ENCODE data around the gene KYNU.
"Not testable (repeated sequence)": the region's sequence is repeated elsewhere in the genome, so short reads cannot be mapped to it uniquely, and the experiment has no call there.

Gene KYNU

GRCh38 chr2:142879151-142879550 lies 1.7 kb downstream of the KYNU start:
- Histone ChIP-seq H3K36me3 (ENCODE audit: control insufficient read depth in 2 of 2, insufficient read depth in 2 of 2, low read length in 2 of 2) (no peaks in the 10 kb centered on the region), H3K9me3 (ENCODE audit: control insufficient read depth in 2 of 2, low read length in 2 of 2) (no peaks in the 10 kb centered on the region), H3K9ac (ENCODE audit: low read depth in 1 of 2, low read length in 2 of 2) (no peak overlapping the region), H3K27me3 (ENCODE audit: control insufficient read depth in 2 of 2, insufficient read depth in 2 of 2, low read length in 2 of 2) (no peaks in the 10 kb centered on the region), H3K4me1 (ENCODE audit: control insufficient read depth in 2 of 2, insufficient read depth in 2 of 2, low read length in 2 of 2) (peaks cover 0 to 2% of the 10 kb centered on the region in 2 donors), H3K27ac (ENCODE audit: low read depth in 2 of 2, low read length in 2 of 2) (no peak overlapping the region), H3K4me3 (ENCODE audit: low read length in 2 of 2) (peak overlapping the region in 1 of 2 donors; percentile 20)

GRCh38 chr2:142880279-142880678 lies 2.8 kb downstream of the KYNU start:
- H3K27ac ChIP-seq (ENCODE audit: low read depth in 2 of 2, low read length in 2 of 2) = no peak overlapping the region
- no peak overlapping the region for H3K4me3 ChIP-seq (ENCODE audit: low read length in 2 of 2)
- H3K27me3 ChIP-seq (ENCODE audit: control insufficient read depth in 2 of 2, insufficient read depth in 2 of 2, low read length in 2 of 2) = no peaks in the 10 kb centered on the region
- H3K36me3 ChIP-seq (ENCODE audit: control insufficient read depth in 2 of 2, insufficient read depth in 2 of 2, low read length in 2 of 2) = no peaks in the 10 kb centered on the region
- no peak overlapping the region for H3K9ac ChIP-seq (ENCODE audit: low read depth in 1 of 2, low read length in 2 of 2)
- H3K4me1 ChIP-seq (ENCODE audit: control insufficient read depth in 2 of 2, insufficient read depth in 2 of 2, low read length in 2 of 2) = no peaks in the 10 kb centered on the region
- H3K9me3 ChIP-seq (ENCODE audit: control insufficient read depth in 2 of 2, low read length in 2 of 2) = no peaks in the 10 kb centered on the region

- Histone ChIP-seq H3K36me3 (ENCODE audit: control insufficient read depth in 2 of 2, insufficient read depth in 2 of 2, low read length in 2 of 2) (no peaks in the 10 kb centered on the region), H3K4me3 (ENCODE audit: low read length in 2 of 2) (no peak overlapping the region), H3K4me1 (ENCODE audit: control insufficient read depth in 2 of 2, insufficient read depth in 2 of 2, low read length in 2 of 2) (no peaks in the 10 kb centered on the region), H3K27ac (ENCODE audit: low read depth in 2 of 2, low read length in 2 of 2) (no peak overlapping the region), H3K9me3 (ENCODE audit: control insufficient read depth in 2 of 2, low read length in 2 of 2) (no peaks in the 10 kb centered on the region), H3K27me3 (ENCODE audit: control insufficient read depth in 2 of 2, insufficient read depth in 2 of 2, low read length in 2 of 2) (no peaks in the 10 kb centered on the region), H3K9ac (ENCODE audit: low read depth in 1 of 2, low read length in 2 of 2) (no peak overlapping the region)
These were observed 4.2 kb downstream of the KYNU start for GRCh38 chr2:142881619-142882018.

GRCh38 chr2:142882500-142882899 lies 5.0 kb downstream of the KYNU start:
- not testable (repeated sequence) for H3K9ac ChIP-seq (ENCODE audit: low read depth in 1 of 2, low read length in 2 of 2); H3K9me3 ChIP-seq (ENCODE audit: control insufficient read depth in 2 of 2, low read length in 2 of 2); H3K36me3 ChIP-seq (ENCODE audit: control insufficient read depth in 2 of 2, insufficient read depth in 2 of 2, low read length in 2 of 2); H3K27me3 ChIP-seq (ENCODE audit: control insufficient read depth in 2 of 2, insufficient read depth in 2 of 2, low read length in 2 of 2); H3K4me3 ChIP-seq (ENCODE audit: low read length in 2 of 2); H3K4me1 ChIP-seq (ENCODE audit: control insufficient read depth in 2 of 2, insufficient read depth in 2 of 2, low read length in 2 of 2); H3K27ac ChIP-seq (ENCODE audit: low read depth in 2 of 2, low read length in 2 of 2)

- Histone ChIP-seq H3K27ac (ENCODE audit: low read depth in 2 of 2, low read length in 2 of 2) (no peak overlapping the region), H3K27me3 (ENCODE audit: control insufficient read depth in 2 of 2, insufficient read depth in 2 of 2, low read length in 2 of 2) (no peaks in the 10 kb centered on the region), H3K9ac (ENCODE audit: low read depth in 1 of 2, low read length in 2 of 2) (no peak overlapping the region), H3K4me1 (ENCODE audit: control insufficient read depth in 2 of 2, insufficient read depth in 2 of 2, low read length in 2 of 2) (no peaks in the 10 kb centered on the region), H3K9me3 (ENCODE audit: control insufficient read depth in 2 of 2, low read length in 2 of 2) (no peaks in the 10 kb centered on the region), H3K4me3 (ENCODE audit: low read length in 2 of 2) (no peak overlapping the region), H3K36me3 (ENCODE audit: control insufficient read depth in 2 of 2, insufficient read depth in 2 of 2, low read length in 2 of 2) (no peaks in the 10 kb centered on the region)
These were observed 6.1 kb downstream of the KYNU start for GRCh38 chr2:142883526-142883925.

- Histone ChIP-seq H3K9ac (ENCODE audit: low read depth in 1 of 2, low read length in 2 of 2) (no peak overlapping the region), H3K27ac (ENCODE audit: low read depth in 2 of 2, low read length in 2 of 2) (no peak overlapping the region), H3K27me3 (ENCODE audit: control insufficient read depth in 2 of 2, insufficient read depth in 2 of 2, low read length in 2 of 2) (no peaks in the 10 kb centered on the region), H3K4me1 (ENCODE audit: control insufficient read depth in 2 of 2, insufficient read depth in 2 of 2, low read length in 2 of 2) (no peaks in the 10 kb centered on the region), H3K9me3 (ENCODE audit: control insufficient read depth in 2 of 2, low read length in 2 of 2) (no peaks in the 10 kb centered on the region), H3K36me3 (ENCODE audit: control insufficient read depth in 2 of 2, insufficient read depth in 2 of 2, low read length in 2 of 2) (no peaks in the 10 kb centered on the region), H3K4me3 (ENCODE audit: low read length in 2 of 2) (no peak overlapping the region)
These were observed 8.1 kb downstream of the KYNU start for GRCh38 chr2:142885543-142885942.

- H3K4me3 ChIP-seq (ENCODE audit: low read length in 2 of 2) = no peak overlapping the region
- no peaks in the 10 kb centered on the region for H3K36me3 ChIP-seq (ENCODE audit: control insufficient read depth in 2 of 2, insufficient read depth in 2 of 2, low read length in 2 of 2)
- H3K4me1 ChIP-seq (ENCODE audit: control insufficient read depth in 2 of 2, insufficient read depth in 2 of 2, low read length in 2 of 2) = no peaks in the 10 kb centered on the region
- no peaks in the 10 kb centered on the region for H3K9me3 ChIP-seq (ENCODE audit: control insufficient read depth in 2 of 2, low read length in 2 of 2)
- H3K27ac ChIP-seq (ENCODE audit: low read depth in 2 of 2, low read length in 2 of 2) = no peak overlapping the region
- no peaks in the 10 kb centered on the region for H3K27me3 ChIP-seq (ENCODE audit: control insufficient read depth in 2 of 2, insufficient read depth in 2 of 2, low read length in 2 of 2)
- H3K9ac ChIP-seq (ENCODE audit: low read depth in 1 of 2, low read length in 2 of 2) = no peak overlapping the region
These were observed 15.3 kb downstream of the KYNU start for GRCh38 chr2:142892715-142893114.

- Histone ChIP-seq H3K9me3 (ENCODE audit: control insufficient read depth in 2 of 2, low read length in 2 of 2) (no peaks in the 10 kb centered on the region), H3K36me3 (ENCODE audit: control insufficient read depth in 2 of 2, insufficient read depth in 2 of 2, low read length in 2 of 2) (no peaks in the 10 kb centered on the region), H3K27me3 (ENCODE audit: control insufficient read depth in 2 of 2, insufficient read depth in 2 of 2, low read length in 2 of 2) (no peaks in the 10 kb centered on the region)
These were observed 15.8 kb downstream of the KYNU start for GRCh38 chr2:142893241-142893640.

GRCh38 chr2:142897807-142898206 lies 20.3 kb downstream of the KYNU start:
- no peaks in the 10 kb centered on the region for H3K9me3 ChIP-seq (ENCODE audit: control insufficient read depth in 2 of 2, low read length in 2 of 2)
- H3K27me3 ChIP-seq (ENCODE audit: control insufficient read depth in 2 of 2, insufficient read depth in 2 of 2, low read length in 2 of 2) = no peaks in the 10 kb centered on the region
- H3K36me3 ChIP-seq (ENCODE audit: control insufficient read depth in 2 of 2, insufficient read depth in 2 of 2, low read length in 2 of 2) = no peaks in the 10 kb centered on the region
- no peak overlapping the region for H3K4me3 ChIP-seq (ENCODE audit: low read length in 2 of 2)
- H3K4me1 ChIP-seq (ENCODE audit: control insufficient read depth in 2 of 2, insufficient read depth in 2 of 2, low read length in 2 of 2) = no peaks in the 10 kb centered on the region
- no peak overlapping the region for H3K27ac ChIP-seq (ENCODE audit: low read depth in 2 of 2, low read length in 2 of 2)
- no peak overlapping the region for H3K9ac ChIP-seq (ENCODE audit: low read depth in 1 of 2, low read length in 2 of 2)

More at GRCh38 chr2:142893241-142893640, 15.8 kb downstream of the KYNU start:
- H3K27ac ChIP-seq (ENCODE audit: low read depth in 2 of 2, low read length in 2 of 2) = no peak overlapping the region
- no peaks in the 10 kb centered on the region for H3K4me1 ChIP-seq (ENCODE audit: control insufficient read depth in 2 of 2, insufficient read depth in 2 of 2, low read length in 2 of 2)
- no peak overlapping the region for H3K4me3 ChIP-seq (ENCODE audit: low read length in 2 of 2)
- no peak overlapping the region for H3K9ac ChIP-seq (ENCODE audit: low read depth in 1 of 2, low read length in 2 of 2)

- not testable (repeated sequence) for H3K9me3 ChIP-seq (ENCODE audit: control insufficient read depth in 2 of 2, low read length in 2 of 2); H3K4me3 ChIP-seq (ENCODE audit: low read length in 2 of 2); H3K9ac ChIP-seq (ENCODE audit: low read depth in 1 of 2, low read length in 2 of 2); H3K27me3 ChIP-seq (ENCODE audit: control insufficient read depth in 2 of 2, insufficient read depth in 2 of 2, low read length in 2 of 2); H3K27ac ChIP-seq (ENCODE audit: low read depth in 2 of 2, low read length in 2 of 2); H3K36me3 ChIP-seq (ENCODE audit: control insufficient read depth in 2 of 2, insufficient read depth in 2 of 2, low read length in 2 of 2); H3K4me1 ChIP-seq (ENCODE audit: control insufficient read depth in 2 of 2, insufficient read depth in 2 of 2, low read length in 2 of 2)
These were observed 22.9 kb downstream of the KYNU start for GRCh38 chr2:142900327-142900726.

GRCh38 chr2:142901780-142902179 lies 24.3 kb downstream of the KYNU start:
- Histone ChIP-seq H3K4me3 (ENCODE audit: low read length in 2 of 2) (no peak overlapping the region), H3K27me3 (ENCODE audit: control insufficient read depth in 2 of 2, insufficient read depth in 2 of 2, low read length in 2 of 2) (no peaks in the 10 kb centered on the region), H3K4me1 (ENCODE audit: control insufficient read depth in 2 of 2, insufficient read depth in 2 of 2, low read length in 2 of 2) (no peaks in the 10 kb centered on the region), H3K27ac (ENCODE audit: low read depth in 2 of 2, low read length in 2 of 2) (no peak overlapping the region), H3K36me3 (ENCODE audit: control insufficient read depth in 2 of 2, insufficient read depth in 2 of 2, low read length in 2 of 2) (no peaks in the 10 kb centered on the region), H3K9me3 (ENCODE audit: control insufficient read depth in 2 of 2, low read length in 2 of 2) (no peaks in the 10 kb centered on the region), H3K9ac (ENCODE audit: low read depth in 1 of 2, low read length in 2 of 2) (no peak overlapping the region)
